ENCODE results near the gene FUT3. TPM values are rescaled to one million over a fixed set of nuclear protein-coding genes. Genes with fewer than 3 reads are reported as not detected.
A peak's percentile ranks its signal among the peaks of the same experiment; 100 is the strongest.

The FUT3 gene
- total RNA-seq, 2 experiments from 2014 or later = 0.61 to 0.85 TPM

GRCh38 chr19:5795382-5795919 lies 55.8 kb downstream of the FUT3 start:
- Mint-ChIP-seq H3K9me3 (no peaks in the 10 kb centered on the region), H3K4me1 (ENCODE audit: low read depth) (peaks cover 7% of the 10 kb centered on the region), H3K4me3 (no peak overlapping the region), H3K27me3 (peaks cover 11% of the 10 kb centered on the region), H3K27ac (no peak overlapping the region), H3K36me3 (ENCODE audit: low read depth) (peaks cover 8% of the 10 kb centered on the region)
- DNase-seq (no peak), ATAC-seq (ENCODE audit: poor library complexity) (no peak)
- H3K36me3 ChIP-seq (ENCODE audit: insufficient read depth, low read length) = no peaks in the 10 kb centered on the region
- POLR2A ChIA-PET = no interaction called here
- no peak overlapping the region for H3K27ac ChIP-seq (ENCODE audit: low read depth in 1 of 2, low read length in 2 of 2)
- H3K4me1 ChIP-seq (ENCODE audit: insufficient read depth, low read length) = peaks cover 17% of the 10 kb centered on the region
- TF ChIP-seq CTCF (IDR thresholded peaks at IDR 0.05) = no peak
- intact Hi-C loops (cut with DNase I, micrococcal nuclease) = no loop called here
- H3K4me3 ChIP-seq (ENCODE audit: low read length) = no peak overlapping the region
- CTCF ChIA-PET = interaction anchor here (6.2 kb wide), 1 partner anchor 9 kb away, joined by 37 read pairs; the partner anchor contains the start of gene NRTN
- H3K9me3 ChIP-seq (ENCODE audit: control insufficient read depth in 1 of 2, insufficient read depth in 1 of 2, low read length in 2 of 2) = peaks cover 0 to 2% of the 10 kb centered on the region in 2 experiments
- peaks cover 8 to 9% of the 10 kb centered on the region in 2 experiments for H3K27me3 ChIP-seq (ENCODE audit: control insufficient read depth in 1 of 2, insufficient read depth in 2 of 2, low read length in 2 of 2)

- no peaks in the 10 kb centered on the region for H3K27me3 Mint-ChIP-seq
- Histone ChIP-seq H3K4me3 (ENCODE audit: low read length) (no peak overlapping the region), H3K27ac (ENCODE audit: low read depth in 1 of 2, low read length in 2 of 2) (no peak overlapping the region), H3K27me3 (ENCODE audit: control insufficient read depth in 1 of 2, insufficient read depth in 2 of 2, low read length in 2 of 2) (no peaks in the 10 kb centered on the region), H3K9me3 (ENCODE audit: control insufficient read depth in 1 of 2, insufficient read depth in 1 of 2, low read length in 2 of 2) (no peaks in the 10 kb centered on the region), H3K36me3 (ENCODE audit: insufficient read depth, low read length) (peaks cover 19% of the 10 kb centered on the region), H3K4me1 (ENCODE audit: insufficient read depth, low read length) (peaks cover 26% of the 10 kb centered on the region)
- intact Hi-C loops (cut with DNase I, micrococcal nuclease) = loop anchor here (2.0 to 5.0 kb wide), 4 partner anchors 34 to 171 kb away; partner anchors contain the start of genes NDUFA11 (in 1 of the 2), RPL36 (in 1 of the 2), SAFB (in 1 of the 2) and SAFB2 (in 1 of the 2)
- H3K4me1 Mint-ChIP-seq (ENCODE audit: low read depth) = peaks cover 15% of the 10 kb centered on the region
- CTCF ChIA-PET = interaction anchor here (0.7 to 6.2 kb wide), 3 partner anchors 11 to 164 kb away, joined by 3 to 37 read pairs (median 4); partner anchors contain the start of gene NRTN
- H3K36me3 Mint-ChIP-seq (ENCODE audit: low read depth) = peaks cover 25% of the 10 kb centered on the region
- POLR2A ChIA-PET = interaction anchor here (1.7 kb wide), 1 partner anchor 103 kb away, joined by 5 read pairs; the partner anchor contains the start of gene RPL36
- ATAC-seq (ENCODE audit: poor library complexity) (no peak), DNase-seq (no peak)
- no peak overlapping the region for H3K4me3 Mint-ChIP-seq
- TF ChIP-seq CTCF (IDR thresholded peaks at IDR 0.05) = no peak
- no peaks in the 10 kb centered on the region for H3K9me3 Mint-ChIP-seq
- H3K27ac Mint-ChIP-seq = peak overlapping the region; percentile 51
These were observed 58.1 kb downstream of the FUT3 start for GRCh38 chr19:5793188-5793587.

Other genes starting within 250 kb of the FUT3 start
- gene SAFB2, start 228.7 kb downstream of the FUT3 start, total RNA-seq = 100 to 1,000 TPM; 238 to 246 TPM
- gene SAFB, start 228.4 kb downstream of the FUT3 start, total RNA-seq = 100 to 1,000 TPM; 195 to 200 TPM
- 10 to 100 TPM; 21.7 to 23.0 TPM for gene MICOS13, start 170.9 kb downstream of the FUT3 start, total RNA-seq
- gene HSD11B1L, start 170.4 kb downstream of the FUT3 start, total RNA-seq = 1 to 10 TPM; 2.4 to 2.9 TPM
- gene RPL36, start 161.2 kb downstream of the FUT3 start, total RNA-seq = 1,000 to 10,000 TPM; 1,509 to 1,565 TPM
- 10 to 100 TPM; 88.7 to 91.0 TPM for gene LONP1, start 131.3 kb downstream of the FUT3 start, total RNA-seq
- gene CATSPERD, start 130.8 kb downstream of the FUT3 start, total RNA-seq = not detected
- 1 to 10 TPM; 3.1 to 4.9 TPM for gene PRR22, start 66.7 kb downstream of the FUT3 start, total RNA-seq
- 100 to 1,000 TPM; 150 to 170 TPM for gene DUS3L, start 60.3 kb downstream of the FUT3 start, total RNA-seq
- gene NRTN, start 46.4 kb downstream of the FUT3 start, total RNA-seq = 1 to 10 TPM; 1.5 to 1.6 TPM
- gene FUT6, start 11.7 kb downstream of the FUT3 start, total RNA-seq = under 1 TPM in 1 of 2 experiments, not detected in 1; 0.17 TPM
- 1 to 10 TPM; 7.9 to 8.7 TPM for gene FUT5, start 19.1 kb upstream of the FUT3 start, total RNA-seq
- 10 to 100 TPM; 94.3 to 96.7 TPM for gene NDUFA11, start 52.3 kb upstream of the FUT3 start, total RNA-seq
- 10 to 100 TPM; 23.4 to 25.3 TPM for gene VMAC, start 53.4 kb upstream of the FUT3 start, total RNA-seq
- 10 to 100 TPM; 43.2 to 44.2 TPM for gene CAPS, start 62.8 kb upstream of the FUT3 start, total RNA-seq
- 10 to 100 TPM; 82.7 to 88.7 TPM for gene RANBP3, start 126.7 kb upstream of the FUT3 start, total RNA-seq

Measured in CD4-positive, alpha-beta T cell (primary cell).